HG03159 (cell line): ENCODE measurements around the gene SMAP1.

Source experiments
- ATAC-seq: cut with Tn5 transposase; IDR thresholded peaks from one replicate; pipeline ENCODE4 v1.9.1; 2021; ENCODE audit warnings: mild to moderate bottlenecking, moderate library complexity; ENCODE audit not compliant: unreplicated experiment

SMAP1 gene

DNA sequence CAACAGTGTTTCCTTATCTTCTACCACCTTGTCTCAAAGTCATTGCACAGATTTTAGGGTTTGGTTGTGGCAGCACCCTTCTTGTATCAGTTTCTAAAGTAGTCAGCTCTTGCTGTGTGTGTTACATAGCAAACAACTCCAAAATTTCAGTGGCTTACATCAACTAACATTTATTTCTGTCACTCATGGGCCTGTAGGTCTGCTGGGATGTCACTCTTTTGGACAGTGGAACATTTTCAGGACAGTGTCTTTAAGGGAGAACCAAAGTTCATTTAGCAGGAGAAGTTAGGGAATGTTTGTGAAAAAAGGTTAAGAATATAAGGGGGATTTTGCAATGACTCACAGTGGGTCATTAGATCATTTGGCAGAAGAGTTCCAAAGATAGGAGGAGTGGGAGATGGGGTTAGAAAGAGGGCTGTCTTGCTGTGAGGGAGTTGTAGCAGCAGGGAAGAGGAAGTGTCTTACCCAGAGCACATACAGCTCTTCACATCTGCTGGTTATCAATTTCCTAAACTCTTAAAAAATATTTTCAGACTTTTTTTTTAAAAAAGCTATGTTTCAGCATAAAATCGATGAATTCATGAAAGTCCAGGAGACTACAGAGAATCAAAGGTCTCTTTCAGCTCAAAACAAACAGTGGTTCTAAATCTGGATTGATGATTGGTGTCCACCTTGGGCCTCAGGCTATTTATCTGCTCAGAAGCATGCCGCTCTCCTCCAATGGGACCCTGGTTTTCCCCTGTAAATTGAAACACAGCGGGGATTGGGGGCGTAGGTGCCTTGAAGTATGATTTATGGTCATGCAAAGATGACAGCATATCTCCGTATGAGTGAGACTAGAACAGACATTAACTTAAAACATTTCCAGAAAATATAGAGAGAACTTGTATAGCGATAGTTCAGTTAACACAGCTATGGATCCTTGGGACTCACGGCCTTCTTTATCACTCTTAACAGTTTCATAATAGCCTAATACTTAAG is 171.9 kb downstream of the SMAP1 start:
- no peak for ATAC-seq

DNA sequence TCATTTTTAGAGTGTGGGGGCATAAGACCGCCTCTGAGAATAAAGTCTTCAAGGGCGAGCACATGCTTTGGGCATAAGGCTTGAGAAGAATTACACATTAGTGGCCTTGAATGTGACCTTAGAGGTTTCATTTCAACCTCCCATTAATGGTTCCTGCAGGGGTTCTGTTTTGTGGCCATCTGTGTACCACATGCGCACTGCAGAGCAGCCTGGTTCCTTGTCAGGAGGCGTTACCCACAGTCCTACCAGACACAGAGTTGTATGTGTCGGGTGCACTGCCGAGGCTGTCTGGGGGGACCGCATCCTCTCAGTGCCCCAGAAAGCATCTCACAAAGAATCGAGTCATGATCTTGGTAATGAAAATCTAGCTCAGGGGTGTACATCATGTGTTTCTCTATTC is 173.4 kb downstream of the SMAP1 start:
- no peak for ATAC-seq

DNA sequence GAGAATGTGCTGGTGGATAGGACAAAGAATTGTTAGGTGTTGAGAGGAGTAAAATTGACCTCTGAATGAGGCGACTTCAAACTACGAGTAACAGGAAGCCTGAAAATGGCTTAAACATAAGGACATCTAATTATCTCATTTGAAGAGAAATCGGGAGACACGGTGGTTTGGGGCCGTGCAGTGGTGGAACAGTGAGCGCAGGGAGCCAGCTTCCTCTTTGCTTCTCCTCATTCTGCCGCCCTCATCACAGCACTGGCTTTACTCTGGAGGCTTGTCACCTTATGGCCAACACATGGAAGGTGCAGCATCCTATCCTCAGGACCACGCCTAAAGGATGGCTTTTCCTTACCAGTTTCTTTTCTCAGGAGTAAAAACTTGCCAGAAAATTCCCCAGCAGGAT is 174.9 kb downstream of the SMAP1 start:
- ATAC-seq, result no peak

DNA sequence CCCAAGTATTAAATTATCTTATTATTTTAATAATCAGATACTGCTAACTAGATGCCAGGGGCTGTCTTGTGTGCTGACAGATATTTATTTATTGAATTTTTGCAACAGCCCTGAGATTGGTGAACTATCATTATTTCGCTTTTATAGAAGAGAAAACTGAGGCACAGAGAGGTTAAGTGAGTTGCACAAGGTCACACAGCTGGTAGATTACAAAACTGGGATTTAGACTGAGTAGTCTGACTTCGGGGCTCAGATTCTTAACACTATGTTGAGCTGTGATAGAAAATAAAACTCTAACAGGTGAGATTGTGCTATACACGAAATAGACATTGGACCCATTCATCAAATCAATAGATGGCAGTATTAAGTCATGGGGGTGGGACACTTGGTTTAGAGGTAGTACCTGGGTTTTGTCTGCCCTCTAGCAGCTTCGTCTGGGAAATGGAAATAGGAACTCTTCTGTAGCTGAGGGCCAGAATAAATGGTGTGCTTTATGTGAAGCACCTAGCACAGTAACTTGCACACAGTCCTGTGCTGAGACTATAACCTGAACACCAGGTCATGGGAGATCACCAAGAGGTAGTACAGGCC is 175.7 kb downstream of the SMAP1 start:
- ATAC-seq, result no peak

DNA sequence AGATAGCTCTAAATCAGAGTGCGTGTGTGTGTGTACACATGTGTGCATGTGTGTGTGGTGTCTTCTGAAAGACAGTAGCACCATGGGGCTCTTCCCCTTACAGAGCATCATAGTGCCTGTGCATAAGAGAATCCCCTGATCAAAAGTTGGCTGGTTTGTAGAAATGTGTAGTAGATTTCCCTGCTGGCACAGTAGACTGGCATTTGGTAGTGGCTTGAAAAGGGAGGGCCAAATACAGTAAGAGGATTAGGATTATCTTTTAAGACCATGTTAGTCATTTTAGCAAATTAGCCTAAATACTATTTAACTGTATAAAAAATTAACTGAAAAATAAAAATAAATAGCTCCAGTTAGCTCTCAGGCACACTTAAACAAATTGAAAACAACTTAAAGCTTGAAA is 176.6 kb downstream of the SMAP1 start:
- ATAC-seq, result no peak

DNA sequence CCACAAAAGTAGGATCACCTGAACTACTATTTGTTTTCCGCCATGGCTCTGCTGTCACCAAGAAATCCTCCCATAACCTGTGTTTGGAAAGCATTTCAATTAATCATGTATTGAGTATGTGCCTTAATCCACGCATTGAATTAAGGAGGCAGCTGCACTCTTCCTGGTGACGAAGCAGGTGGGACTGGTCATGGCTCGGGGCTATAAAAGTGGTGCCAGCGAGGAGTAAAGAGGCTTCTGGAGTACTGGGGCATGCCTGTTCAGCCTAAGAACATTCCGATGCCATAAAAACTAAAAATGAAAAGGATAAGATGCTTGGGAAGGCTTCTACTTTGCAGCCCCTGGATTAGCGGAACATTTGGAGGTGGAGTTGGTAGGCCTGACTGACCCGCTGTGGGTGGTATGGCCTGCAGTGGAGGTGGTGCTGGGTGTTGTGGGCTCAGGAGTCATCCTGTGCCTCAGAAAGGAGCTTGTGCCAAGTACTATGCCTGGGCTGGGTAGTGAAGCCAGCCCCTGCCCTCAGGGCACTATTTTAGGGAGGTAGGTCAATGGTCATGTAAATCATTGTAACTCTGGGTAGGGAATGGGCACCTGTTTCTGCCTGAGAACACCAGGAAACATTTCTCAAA is 178.6 kb downstream of the SMAP1 start:
- no peak for ATAC-seq

DNA sequence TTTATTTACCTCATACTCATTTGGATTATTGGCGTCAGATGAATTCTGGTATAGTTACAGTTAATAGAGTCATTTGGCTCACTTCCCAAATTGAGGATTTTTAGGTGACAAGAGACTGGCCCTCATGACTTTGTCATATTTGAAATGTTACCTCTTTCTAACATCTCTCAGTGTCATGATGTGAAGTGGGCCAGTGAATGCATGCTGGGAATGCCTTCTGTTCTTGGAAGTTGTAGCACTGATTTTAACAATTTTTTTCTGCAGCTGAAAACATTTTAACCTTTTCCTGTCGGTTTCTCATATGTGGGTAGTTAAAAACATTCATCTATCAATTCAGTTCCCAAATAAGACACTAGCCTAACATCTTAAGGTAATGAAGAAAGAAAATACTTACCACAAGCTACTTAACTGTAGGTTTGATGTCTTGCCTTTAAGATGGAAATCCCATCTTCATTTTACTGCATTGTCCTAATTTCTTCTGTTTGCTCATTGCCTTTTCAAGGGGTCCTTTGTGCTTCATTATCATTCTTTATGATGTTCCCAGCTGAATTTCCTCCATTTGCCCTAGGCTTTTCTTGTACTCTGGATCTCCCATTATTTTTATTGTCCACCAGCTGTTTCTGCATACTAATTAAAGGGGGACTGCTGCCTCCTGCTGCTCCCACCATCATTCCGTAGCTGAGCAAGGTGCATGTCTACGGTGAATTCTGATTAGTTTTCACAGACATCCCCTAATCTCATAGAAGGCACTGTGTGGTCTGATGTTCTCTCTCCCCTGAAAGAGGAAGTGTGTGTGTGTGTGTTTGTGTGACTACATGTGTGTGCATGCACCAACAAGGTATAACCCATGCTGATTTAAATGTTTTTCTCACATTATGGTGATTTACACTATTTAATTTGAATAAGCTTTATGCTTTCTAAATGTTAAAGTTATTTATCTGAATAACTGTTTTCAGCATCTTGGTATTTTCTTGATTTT is 179.7 kb downstream of the SMAP1 start:
- no peak for ATAC-seq

DNA sequence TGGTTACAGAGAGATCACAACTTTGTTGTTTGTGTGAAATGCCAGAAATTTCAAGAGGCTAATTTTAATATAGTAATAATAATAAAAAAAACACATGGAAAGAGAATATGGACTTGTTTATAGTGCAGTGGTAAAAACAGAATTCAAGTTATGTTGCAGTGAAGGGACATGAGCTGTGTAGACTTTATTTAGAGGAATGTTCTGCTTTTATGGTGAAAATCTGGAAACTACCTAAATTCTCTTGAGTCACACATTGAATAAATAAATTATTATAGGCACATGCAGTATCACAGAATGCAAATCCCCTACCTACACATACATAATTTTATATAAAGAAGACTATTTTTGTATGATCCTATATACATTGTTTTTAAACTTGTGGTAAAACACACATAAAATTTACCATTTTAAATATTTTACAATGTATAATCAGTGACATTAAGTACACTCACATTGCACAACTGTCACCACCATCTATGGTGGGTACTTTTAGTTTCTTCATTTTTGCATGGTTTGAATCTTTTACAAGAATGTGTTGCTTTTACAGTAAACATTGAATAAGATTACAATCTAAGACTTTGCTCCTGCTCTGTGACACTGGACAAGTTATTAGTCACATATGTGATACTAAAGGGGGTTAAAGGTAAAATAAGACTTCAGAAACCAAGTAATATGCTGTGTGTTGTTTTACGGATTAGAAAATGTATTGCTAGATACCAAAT is 181.8 kb downstream of the SMAP1 start:
- ATAC-seq, result no peak

DNA sequence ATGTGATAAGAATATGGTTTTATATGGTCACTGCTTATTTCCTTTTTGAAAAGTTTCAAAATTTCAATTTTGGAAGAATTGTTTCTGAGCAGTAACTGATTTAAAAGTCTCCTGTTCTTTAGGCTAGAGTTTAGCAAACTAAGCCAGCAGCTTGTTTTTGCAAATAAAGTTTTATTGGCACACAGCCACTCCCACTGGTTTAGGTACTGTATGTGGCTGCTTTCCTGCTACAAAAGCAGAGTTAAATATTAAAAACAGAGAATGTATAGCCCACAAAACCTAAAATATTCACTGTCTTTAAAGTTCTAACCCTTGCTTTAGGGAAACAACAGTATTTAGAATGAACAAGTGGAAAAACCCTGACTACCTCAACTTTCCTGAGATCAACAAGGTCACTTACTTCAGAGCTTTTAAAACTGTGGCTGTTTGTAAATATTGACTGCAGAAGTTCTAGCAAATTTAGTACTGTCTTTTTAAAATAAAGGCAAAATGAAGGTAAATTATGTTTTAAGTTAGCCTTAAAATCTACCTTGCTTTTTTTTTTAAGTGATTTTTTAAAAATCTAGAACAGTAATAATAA is 185.1 kb downstream of the SMAP1 start:
- ATAC-seq, result no peak

DNA sequence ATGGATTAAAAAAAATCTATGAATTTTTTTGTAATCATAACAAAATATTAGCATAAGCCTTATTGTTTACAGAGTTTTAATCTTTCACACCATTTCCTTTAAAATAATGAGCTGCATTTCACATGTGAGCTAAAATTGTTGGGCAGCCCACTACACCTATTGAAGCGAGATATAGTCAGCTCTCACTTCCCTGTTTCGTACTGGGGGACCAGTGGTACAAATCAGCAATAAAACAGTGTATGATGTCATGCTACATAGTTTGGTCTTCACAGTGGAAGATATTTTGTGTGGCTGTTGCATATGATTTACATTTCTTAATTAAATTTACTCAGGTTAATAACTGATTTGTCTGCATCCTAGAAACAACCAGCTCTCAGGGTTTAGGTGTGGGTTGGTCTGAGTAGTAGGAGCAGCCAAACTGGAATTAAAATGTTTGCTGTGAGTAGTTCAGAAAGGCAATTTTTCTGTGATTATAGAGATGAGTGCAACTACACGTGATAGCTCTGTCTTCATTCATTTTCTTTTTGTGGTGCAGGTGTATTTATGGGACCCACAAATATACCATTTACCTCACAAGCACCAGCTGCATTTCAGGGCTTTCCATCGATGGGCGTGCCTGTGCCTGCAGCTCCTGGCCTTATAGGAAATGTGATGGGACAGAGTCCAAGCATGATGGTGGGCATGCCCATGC is 189.8 kb downstream of the SMAP1 start:
- peak; percentile 100 for ATAC-seq

DNA sequence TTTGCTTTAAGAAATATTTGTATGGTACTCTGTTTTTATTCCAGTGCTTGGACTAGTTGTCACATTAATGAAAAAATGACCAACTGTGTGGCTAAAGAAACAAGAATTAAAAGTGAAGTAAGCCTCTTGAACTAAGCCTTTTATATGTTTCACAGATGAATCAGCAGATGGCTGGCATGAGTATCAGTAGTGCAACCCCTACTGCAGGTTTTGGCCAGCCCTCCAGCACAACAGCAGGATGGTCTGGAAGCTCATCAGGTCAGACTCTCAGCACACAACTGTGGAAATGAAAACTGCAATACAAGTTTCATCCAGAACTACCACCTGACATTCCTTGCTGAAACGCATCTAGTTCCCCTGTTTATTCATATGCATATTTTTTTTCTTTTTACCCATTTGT is 192.4 kb downstream of the SMAP1 start:
- no peak for ATAC-seq

DNA sequence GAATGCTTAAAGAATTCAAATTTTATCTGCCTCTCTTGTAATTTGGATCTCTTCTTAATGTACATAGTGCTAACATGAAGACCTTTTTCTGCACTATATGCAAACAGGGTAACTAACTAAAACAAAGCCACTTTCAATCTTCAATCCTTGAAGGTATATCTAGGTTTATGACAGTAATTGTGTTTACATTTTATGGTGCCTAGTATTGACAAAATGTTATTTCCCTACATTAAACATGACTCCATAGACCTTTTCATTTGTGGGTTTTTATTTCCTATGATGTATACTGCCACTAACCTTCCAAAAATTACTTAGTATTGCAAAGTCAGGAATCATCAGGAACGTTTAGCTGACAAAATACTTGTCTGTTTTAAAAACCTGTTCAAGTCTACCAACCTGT is 193.2 kb downstream of the SMAP1 start:
- ATAC-seq, result no peak

DNA sequence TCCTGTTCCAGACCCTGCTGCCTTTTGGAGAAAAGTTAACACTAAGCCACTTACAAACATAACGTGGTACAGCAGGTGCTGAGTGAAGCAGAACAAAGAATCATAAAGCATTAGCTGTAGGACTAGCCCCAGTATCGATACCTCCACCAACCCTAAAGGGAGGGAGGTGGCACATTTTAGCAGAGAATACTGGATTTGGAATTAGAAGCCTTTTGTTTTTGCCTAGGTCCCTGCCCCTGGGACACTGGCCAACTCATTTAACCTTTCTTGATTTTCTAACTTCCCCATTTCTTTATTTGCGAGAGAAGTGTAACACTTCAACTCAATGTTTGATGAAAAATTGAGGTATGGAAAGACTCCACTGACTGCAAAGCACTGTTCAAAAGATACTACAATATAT is 195.7 kb downstream of the SMAP1 start:
- ATAC-seq, result no peak

DNA sequence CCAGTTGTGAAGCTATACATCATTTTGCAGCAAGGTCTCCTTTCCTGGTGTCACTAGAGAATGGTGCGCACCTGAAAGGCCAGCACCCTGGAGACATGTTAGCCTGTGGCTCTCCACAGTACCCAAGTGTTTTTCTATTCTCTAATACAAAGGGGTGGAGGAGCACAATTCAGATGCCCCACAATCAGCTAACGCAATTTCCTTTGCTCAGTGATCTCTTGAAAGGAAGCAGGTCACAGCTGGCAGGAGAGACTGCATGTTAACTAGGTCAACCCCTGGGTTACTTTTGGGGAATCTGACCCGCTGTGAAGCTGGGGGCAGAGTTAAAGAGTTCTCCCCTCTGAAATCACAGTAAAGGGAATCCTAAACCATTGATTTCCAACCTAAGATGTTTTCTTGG is 196.7 kb downstream of the SMAP1 start:
- no peak for ATAC-seq

DNA sequence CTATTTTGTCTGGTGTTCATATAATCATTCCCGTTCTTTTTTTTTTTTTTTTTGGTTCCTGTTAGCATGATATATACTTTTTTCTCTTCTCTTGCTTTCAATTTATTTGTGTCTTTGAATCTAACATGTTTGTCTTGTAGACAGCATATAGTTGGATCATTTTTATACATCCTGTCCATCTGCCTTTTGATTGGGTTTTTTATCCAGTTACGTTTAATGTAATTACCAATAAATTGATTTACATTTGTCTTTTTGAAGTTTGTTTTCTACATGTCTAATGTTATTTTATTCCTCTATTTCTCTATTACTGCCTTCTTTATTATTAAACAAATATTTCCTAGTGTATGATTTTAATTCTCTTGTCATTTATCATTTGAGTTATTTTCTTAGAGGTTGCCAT is 204.8 kb downstream of the SMAP1 start:
- ATAC-seq, result no peak

DNA sequence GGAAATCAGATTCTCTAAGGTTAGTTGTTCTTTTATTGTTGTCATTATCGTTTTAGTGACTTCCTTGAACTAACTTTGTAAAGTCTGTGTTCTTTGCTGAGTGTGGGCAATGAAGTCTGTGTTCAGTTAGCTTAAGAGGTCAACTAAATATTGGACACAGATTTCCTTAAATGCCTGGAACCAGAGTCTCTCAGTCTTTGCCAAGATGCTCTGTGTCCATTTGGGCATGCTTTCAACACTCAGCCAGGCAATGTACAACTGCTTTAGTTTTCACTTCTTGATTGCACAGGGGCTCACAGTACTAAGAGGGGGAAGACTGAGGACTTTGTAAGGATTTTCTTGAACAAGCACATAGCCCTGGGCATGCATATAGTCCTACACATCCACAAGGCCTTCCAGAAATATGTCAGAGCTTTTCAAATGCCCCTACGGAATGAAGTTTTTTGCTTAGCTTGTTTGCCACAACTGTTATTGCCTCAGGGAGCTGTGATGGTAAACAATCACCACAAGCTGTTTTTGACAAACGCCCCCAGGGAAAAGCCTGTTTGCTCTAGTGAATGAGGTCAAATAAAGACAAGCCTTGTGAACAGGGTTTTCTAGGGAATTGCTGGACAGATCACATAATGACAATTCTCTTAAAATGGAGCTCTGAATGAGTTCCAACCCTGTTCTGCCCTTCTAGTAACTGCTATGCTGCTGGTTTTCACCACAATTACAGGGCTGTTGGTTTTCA is 206.7 kb downstream of the SMAP1 start:
- no peak for ATAC-seq

DNA sequence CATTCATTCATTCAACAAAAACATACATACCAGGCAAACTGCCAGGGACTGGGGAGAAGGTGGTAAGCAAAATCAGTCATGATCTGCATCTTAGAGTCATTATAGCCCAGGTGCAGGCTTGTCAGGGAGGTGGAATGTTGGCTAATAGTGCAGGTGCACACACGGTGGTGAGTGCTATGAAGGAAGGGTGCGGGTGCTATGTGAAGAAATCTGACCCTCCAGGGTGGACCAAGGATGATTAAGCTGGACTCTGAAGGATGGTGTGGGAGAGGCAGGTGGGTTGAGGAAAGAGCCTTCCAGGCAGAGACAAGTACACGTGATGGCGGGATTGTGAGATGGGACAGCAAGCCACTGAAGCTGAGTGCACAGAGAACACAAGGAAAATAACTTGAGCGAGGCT is 211.8 kb downstream of the SMAP1 start:
- ATAC-seq, result no peak
